MCF 10A (cell line): Measurements from ENCODE around the gene WFDC1. TPM values are rescaled to one million over a fixed set of nuclear protein-coding genes. Genes with fewer than 3 reads are reported as not detected.

Experiments used
- BruUV-seq: library from RNA; stranded (reverse); fragments of 400-500 nt; replicated peaks from 2 replicates; lab custom pipeline; 2021; lab: Mats Ljungman, UMichigan
- CTCF ChIA-PET: fragments of 300-600 bp; sonication (Branson Sonifier 250); formaldehyde crosslinking; extraction: SDS; loops from one replicate; lab custom pipeline; 2021; ENCODE audit warnings: antibody characterized with exemption, inconsistent platforms; lab: Yijun Ruan, JAX
- POLR2A ChIA-PET: fragments of 300-600, 350-650 bp; sonication (Branson Sonifier 250); formaldehyde crosslinking; extraction: SDS; loops from one replicate; lab custom pipeline; 2020; ENCODE audit warnings: antibody characterized with exemption, inconsistent platforms; lab: Yijun Ruan, JAX
- DNase-seq: peaks from one replicate; pipeline ENCODE4 v3.0.0-alpha.2; 2018; ENCODE audit not compliant: unreplicated experiment
- H3K27ac Mint-ChIP-seq: one replicate; pipeline ENCODE4 v1.8.0; 2022; ENCODE audit warnings: mild to moderate bottlenecking, low read depth, mixed read lengths; ENCODE audit not compliant: unreplicated experiment
- H3K27me3 Mint-ChIP-seq: one replicate; pipeline ENCODE4 v1.8.0; 2022; ENCODE audit warnings: mixed read lengths; ENCODE audit not compliant: insufficient read depth, unreplicated experiment
- H3K36me3 Mint-ChIP-seq: one replicate; pipeline ENCODE4 v1.8.0; 2022; ENCODE audit warnings: mild to moderate bottlenecking, moderate library complexity, mixed read lengths; ENCODE audit not compliant: insufficient read depth, unreplicated experiment
- H3K4me1 Mint-ChIP-seq: one replicate; pipeline ENCODE4 v1.8.0; 2022; ENCODE audit warnings: mixed read lengths; ENCODE audit not compliant: insufficient read depth, unreplicated experiment
- H3K4me3 Mint-ChIP-seq: one replicate; pipeline ENCODE4 v1.8.0; 2022; ENCODE audit warnings: mild to moderate bottlenecking, moderate library complexity, mixed read lengths; ENCODE audit not compliant: unreplicated experiment
- H3K9me3 Mint-ChIP-seq: one replicate; pipeline ENCODE4 v1.8.0; 2022; ENCODE audit warnings: mixed read lengths; ENCODE audit not compliant: unreplicated experiment
- CTCF ChIP-seq: fragments of 200-600 bp; IDR thresholded peaks from one replicate; pipeline ENCODE4 v1.8.0; 2022; ENCODE audit warnings: antibody characterized with exemption, mild to moderate bottlenecking; ENCODE audit not compliant: unreplicated experiment
- intact Hi-C: fragments of 100-400 bp; cut with micrococcal nuclease; formaldehyde crosslinking; loops from 2 replicates; pipeline ENCODE4 v1.14.1; 2022
- total RNA-seq: library from RNA; stranded (reverse); gene quantifications from 2 replicates; pipeline ENCODE4 v1.2.3, GENCODE V29; 2022

Gene WFDC1
- total RNA-seq, 1 experiment from 2014 or later = not detected

- H3K36me3 Mint-ChIP-seq = peaks cover 5% of the 10 kb centered on the region
- H3K4me1 Mint-ChIP-seq = no peaks in the 10 kb centered on the region
- no peak for DNase-seq
- peaks cover 25% of the 10 kb centered on the region for H3K27me3 Mint-ChIP-seq
- no peak overlapping the region for H3K4me3 Mint-ChIP-seq
- H3K9me3 Mint-ChIP-seq = no peaks in the 10 kb centered on the region
- ChIA-PET POLR2A (no interaction called here), CTCF (interaction anchor here (0.7 to 1.2 kb wide), 5 partner anchors 204 to 673 kb away, joined by 3 to 5 read pairs (median 3); no protein-coding TSS in a partner anchor)
- BruUV-seq = no TSS peak
- H3K27ac Mint-ChIP-seq = no peak overlapping the region
- intact Hi-C loops = loop anchor here (5.0 kb wide), 1 partner anchor 342 kb away; no protein-coding TSS in a partner anchor
- TF ChIP-seq CTCF = no peak
These were observed 14.8 kb upstream of the WFDC1 start for GRCh38 chr16:84279881-84280280.

- no peaks in the 10 kb centered on the region for H3K4me1 Mint-ChIP-seq
- BruUV-seq = no TSS peak
- no peak overlapping the region for H3K27ac Mint-ChIP-seq
These were observed 13.6 kb upstream of the WFDC1 start for GRCh38 chr16:84281074-84281473.

GRCh38 chr16:84282533-84282932 lies 12.1 kb upstream of the WFDC1 start:
- POLR2A ChIA-PET = no interaction called here
- no TSS peak for BruUV-seq
- Mint-ChIP-seq H3K36me3 (peaks cover 5% of the 10 kb centered on the region), H3K27ac (no peak overlapping the region), H3K9me3 (no peaks in the 10 kb centered on the region), H3K4me3 (no peak overlapping the region), H3K27me3 (peaks cover 19% of the 10 kb centered on the region), H3K4me1 (no peaks in the 10 kb centered on the region)
- intact Hi-C loops = no loop called here
- DNase-seq = no peak
- CTCF ChIA-PET = interaction anchor here (0.6 to 0.7 kb wide), 2 partner anchors 11 to 32 kb away, joined by 3 to 7 read pairs; no protein-coding TSS in a partner anchor
- TF ChIP-seq CTCF = no peak

More at GRCh38 chr16:84281074-84281473, 13.6 kb upstream of the WFDC1 start:
- ChIA-PET CTCF (interaction anchor here (0.8 to 1.2 kb wide), 3 partner anchors 94 to 341 kb away, joined by 3 to 4 read pairs (median 4); partner anchors contain the start of gene TAF1C), POLR2A (no interaction called here)
- TF ChIP-seq CTCF = no peak
- peaks cover 15% of the 10 kb centered on the region for H3K27me3 Mint-ChIP-seq
- peak; percentile 58 for DNase-seq
- intact Hi-C loops = no loop called here
- H3K4me3 Mint-ChIP-seq = no peak overlapping the region
- peaks cover 5% of the 10 kb centered on the region for H3K36me3 Mint-ChIP-seq
- H3K9me3 Mint-ChIP-seq = no peaks in the 10 kb centered on the region

- no peak for DNase-seq
- CTCF ChIA-PET = no interaction called here
- no peaks in the 10 kb centered on the region for H3K4me1 Mint-ChIP-seq
- H3K27me3 Mint-ChIP-seq = peaks cover 29% of the 10 kb centered on the region
- no peak overlapping the region for H3K27ac Mint-ChIP-seq
- intact Hi-C loops = no loop called here
- H3K4me3 Mint-ChIP-seq = no peak overlapping the region
- POLR2A ChIA-PET = no interaction called here
- H3K9me3 Mint-ChIP-seq = no peaks in the 10 kb centered on the region
- BruUV-seq = no TSS peak
- H3K36me3 Mint-ChIP-seq = peaks cover 5% of the 10 kb centered on the region
- no peak for TF ChIP-seq CTCF
These were observed 11.1 kb upstream of the WFDC1 start for GRCh38 chr16:84283314-84284153.
